Hepatocyte (in vitro differentiated cells): Measurements from ENCODE around the gene INPP5B.

Experiments used
- CTCF ChIP-seq: fragments of 200-600 bp; sonication (generic); IDR thresholded peaks from 2 replicates; pipeline ENCODE4 v1.5.1; 2016; ENCODE audit warnings: antibody characterized with exemption, mild to moderate bottlenecking; ENCODE audit not compliant: poor library complexity
- EZH2 ChIP-seq: fragments of 200-600 bp; sonication (generic); IDR thresholded peaks from 2 replicates; pipeline ENCODE4 v1.6.1; 2016; ENCODE audit warnings: antibody characterized with exemption, mild to moderate bottlenecking, borderline replicate concordance
- EZH2phosphoT487 ChIP-seq: fragments of 200-600 bp; sonication (generic); IDR thresholded peaks from one replicate; pipeline ENCODE4 v1.6.1; 2018; ENCODE audit warnings: antibody characterized with exemption, mild to moderate bottlenecking, low read depth, moderate library complexity; ENCODE audit not compliant: unreplicated experiment, severe bottlenecking

- TF ChIP-seq CTCF (no peak), EZH2 (no peak), EZH2phosphoT487 (no peak)
Measured at GRCh38 chr1:37824001-37824400, 122.9 kb downstream of the INPP5B start.
